GM23248 (cell line): ENCODE results near the gene BECN2. TPM values are rescaled to one million over a fixed set of nuclear protein-coding genes. Genes with fewer than 3 reads are reported as not detected.

Experiments used
- DNase-seq: peaks from one replicate; pipeline ENCODE4 v3.0.0-alpha.2; 2015
- H2AFZ ChIP-seq: fragments of 200-600 bp; sonication (generic); 2 replicates; pipeline ENCODE4 v1.6.1; 2016; ENCODE audit warnings: antibody characterized with exemption
- H3F3A ChIP-seq: fragments of 200-600 bp; sonication (generic); 2 replicates; pipeline ENCODE4 v1.6.1; 2016; ENCODE audit warnings: mild to moderate bottlenecking, antibody characterized with exemption, mixed run types; ENCODE audit not compliant: insufficient read depth
- H3K27ac ChIP-seq: fragments of 200-600 bp; sonication (generic); 2 replicates; pipeline ENCODE4 v1.5.1; 2016; ENCODE audit warnings: mild to moderate bottlenecking
- H3K27me3 ChIP-seq: fragments of 200-600 bp; sonication (generic); replicated peaks from 2 replicates; pipeline ENCODE4 v1.6.1; 2016; ENCODE audit warnings: mild to moderate bottlenecking; ENCODE audit not compliant: insufficient read depth
- H3K36me3 ChIP-seq: fragments of 200-600 bp; sonication (generic); 2 replicates; pipeline ENCODE4 v1.6.1; 2016; ENCODE audit warnings: low read depth, mild to moderate bottlenecking
- H3K4me1 ChIP-seq: fragments of 200-600 bp; sonication (generic); 2 replicates; pipeline ENCODE4 v1.6.1; 2016; ENCODE audit warnings: mild to moderate bottlenecking; ENCODE audit not compliant: insufficient read depth
- H3K4me2 ChIP-seq: fragments of 200-600 bp; sonication (generic); one replicate; pipeline ENCODE4 v1.6.1; 2016; ENCODE audit warnings: mild to moderate bottlenecking; ENCODE audit not compliant: unreplicated experiment
- H3K4me3 ChIP-seq: fragments of 200-600 bp; sonication (generic); 2 replicates; pipeline ENCODE4 v1.5.1; 2016; ENCODE audit warnings: mild to moderate bottlenecking
- H3K79me2 ChIP-seq: fragments of 200-600 bp; sonication (generic); 2 replicates; pipeline ENCODE4 v1.6.1; 2016; ENCODE audit warnings: mild to moderate bottlenecking; ENCODE audit not compliant: insufficient read depth
- H3K9ac ChIP-seq: fragments of 200-600 bp; sonication (generic); 2 replicates; pipeline ENCODE4 v1.6.1; 2016; ENCODE audit warnings: mild to moderate bottlenecking
- H3K9me2 ChIP-seq: fragments of 200-600 bp; sonication (generic); 2 replicates; pipeline ENCODE4 v1.6.1; 2016; ENCODE audit warnings: mixed run types, mild to moderate bottlenecking, moderate library complexity; ENCODE audit not compliant: insufficient read depth
- H3K9me3 ChIP-seq: fragments of 200-600 bp; sonication (generic); one replicate; pipeline ENCODE4 v1.6.1; 2017; ENCODE audit warnings: low read depth
- H4K20me1 ChIP-seq: fragments of 200-600 bp; sonication (generic); 2 replicates; pipeline ENCODE4 v1.6.0; 2016; ENCODE audit not compliant: insufficient read depth
- EZH2 ChIP-seq: fragments of 200-600 bp; sonication (generic); IDR thresholded peaks from 2 replicates; pipeline ENCODE4 v1.6.1; 2018; ENCODE audit warnings: antibody characterized with exemption, mild to moderate bottlenecking; ENCODE audit not compliant: insufficient read depth, poor library complexity, severe bottlenecking
- EZH2phosphoT487 ChIP-seq: fragments of 200-600 bp; sonication (generic); IDR thresholded peaks from 2 replicates; pipeline ENCODE4 v1.6.1; 2018; ENCODE audit warnings: antibody characterized with exemption, moderate library complexity, mild to moderate bottlenecking, low read depth; ENCODE audit not compliant: insufficient read depth
- WGBS, 2 experiments: methylation state at CpG; one replicate each; pipeline ENCODE4 v1.1.6; 2015 to 2017; ENCODE audit warnings: low lambda C conversion rate in 2 of 2, low coverage in 1 of 2; ENCODE audit errors: missing lambda C conversion rate in 2 of 2; 5-methylcytosine and 5-hydroxymethylcytosine counted together
- in situ Hi-C: fragments of 300-500 bp; cut with MboI; formaldehyde crosslinking; loops from 2 replicates; pipeline ENCODE4 v1.15.0; 2020
- polyA plus RNA-seq: library from polyadenylated mRNA; unstranded; fragments of >200 nt; fragmentation: Nextera tagmentation; extraction: Ambion mirVana; gene quantifications from 2 replicates; pipeline ENCODE4 v1.2.1, GENCODE V29; 2016
- total RNA-seq: library from RNA; depleted of rRNA; stranded (reverse); fragments of >200 nt; shearing (Covaris generic); gene quantifications from 2 replicates; pipeline ENCODE4 v1.2.3, GENCODE V29; 2014; rRNA removed

BECN2 gene, protein sequence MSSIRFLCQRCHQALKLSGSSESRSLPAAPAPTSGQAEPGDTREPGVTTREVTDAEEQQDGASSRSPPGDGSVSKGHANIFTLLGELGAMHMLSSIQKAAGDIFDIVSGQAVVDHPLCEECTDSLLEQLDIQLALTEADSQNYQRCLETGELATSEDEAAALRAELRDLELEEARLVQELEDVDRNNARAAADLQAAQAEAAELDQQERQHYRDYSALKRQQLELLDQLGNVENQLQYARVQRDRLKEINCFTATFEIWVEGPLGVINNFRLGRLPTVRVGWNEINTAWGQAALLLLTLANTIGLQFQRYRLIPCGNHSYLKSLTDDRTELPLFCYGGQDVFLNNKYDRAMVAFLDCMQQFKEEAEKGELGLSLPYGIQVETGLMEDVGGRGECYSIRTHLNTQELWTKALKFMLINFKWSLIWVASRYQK
- total RNA-seq: not detected in 2 replicates
- polyA plus RNA-seq: not detected in 2 replicates

DNA sequence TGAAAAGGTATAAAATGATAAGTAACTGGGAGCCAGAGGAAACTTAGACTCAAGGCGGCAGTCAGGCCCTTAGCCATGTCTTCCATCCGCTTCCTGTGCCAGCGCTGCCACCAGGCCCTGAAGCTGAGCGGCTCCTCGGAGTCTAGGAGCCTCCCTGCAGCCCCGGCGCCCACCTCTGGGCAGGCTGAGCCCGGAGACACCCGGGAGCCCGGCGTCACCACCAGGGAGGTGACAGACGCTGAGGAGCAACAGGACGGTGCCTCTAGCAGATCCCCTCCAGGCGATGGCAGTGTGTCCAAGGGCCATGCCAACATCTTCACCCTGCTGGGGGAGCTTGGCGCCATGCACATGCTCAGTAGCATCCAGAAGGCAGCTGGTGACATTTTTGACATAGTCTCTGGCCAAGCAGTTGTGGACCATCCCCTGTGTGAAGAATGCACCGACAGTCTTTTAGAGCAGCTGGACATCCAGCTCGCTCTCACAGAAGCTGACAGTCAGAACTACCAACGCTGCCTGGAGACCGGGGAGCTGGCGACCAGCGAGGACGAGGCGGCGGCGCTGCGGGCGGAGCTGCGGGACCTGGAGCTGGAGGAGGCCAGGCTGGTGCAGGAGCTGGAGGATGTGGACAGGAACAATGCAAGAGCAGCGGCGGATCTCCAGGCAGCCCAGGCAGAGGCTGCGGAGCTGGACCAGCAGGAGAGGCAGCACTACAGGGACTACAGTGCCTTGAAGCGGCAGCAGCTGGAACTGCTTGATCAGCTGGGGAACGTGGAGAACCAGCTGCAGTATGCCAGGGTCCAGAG, at the start of gene BECN2:
Gene BECN2 (plus strand): TSS at position 76 of the 803 bp plus-strand sequence. CDS start 0 bp downstream, at position 76.
- H2AFZ ChIP-seq: no peak within 1 kb of the TSS
- no peaks in the 10 kb centered on the region for H3K79me2 ChIP-seq
- H4K20me1 ChIP-seq: no peaks in the 10 kb centered on the region
- H3K9me2 ChIP-seq: no peaks in the 10 kb centered on the region
- H3K4me2 ChIP-seq: no peak within 1 kb of the TSS
- no peaks in the 10 kb centered on the region for H3K4me1 ChIP-seq
- H3K27ac ChIP-seq: no peak within 1 kb of the TSS
- in situ Hi-C loops: no loop called here
- no peaks in the 10 kb centered on the region for H3K9me3 ChIP-seq
- no peaks in the 10 kb centered on the region for H3F3A ChIP-seq
- TF ChIP-seq EZH2phosphoT487 (no peak), EZH2 (no peak)
- no peak within 1 kb of the TSS for H3K9ac ChIP-seq
- H3K4me3 ChIP-seq: no peak within 1 kb of the TSS
- H3K27me3 ChIP-seq: no peaks in the 10 kb centered on the region
- H3K36me3 ChIP-seq: no peaks in the 10 kb centered on the region
- DNase-seq: no peak
- WGBS, 2 experiments: 86 to 88% methylated on average over 33 of the region's 33 CpGs

GRCh38 chr1:241916196-241916595, 41.4 kb upstream of the BECN2 start:
- no peak for TF ChIP-seq EZH2
- no peak for TF ChIP-seq EZH2phosphoT487
- DNase-seq: no peak
- WGBS, 2 experiments: 96 to 99% methylated on average over 7 of the region's 7 CpGs
- H3K36me3 ChIP-seq: no peaks in the 10 kb centered on the region
- H3K9ac ChIP-seq: no peak overlapping the region
- H3K4me3 ChIP-seq: no peak overlapping the region
- H2AFZ ChIP-seq: no peak overlapping the region
- H3F3A ChIP-seq: 0 out of 2 replicates have a peak, but pooled peaks cover 7% of the 10 kb centered on the region
- H3K27ac ChIP-seq: no peak overlapping the region
- H3K9me3 ChIP-seq: no peaks in the 10 kb centered on the region
- H3K27me3 ChIP-seq: no peaks in the 10 kb centered on the region
- H3K4me1 ChIP-seq: peaks cover 8% of the 10 kb centered on the region
- in situ Hi-C loops: no loop called here
- H3K9me2 ChIP-seq: no peaks in the 10 kb centered on the region
- no peak overlapping the region for H3K4me2 ChIP-seq
- no peaks in the 10 kb centered on the region for H3K79me2 ChIP-seq
- no peaks in the 10 kb centered on the region for H4K20me1 ChIP-seq

GRCh38 chr1:241917487-241917886, 40.1 kb upstream of the BECN2 start:
- Histone ChIP-seq H3F3A (0 out of 2 replicates have a peak, but pooled peaks cover 7% of the 10 kb centered on the region), H3K4me2 (no peak overlapping the region), H3K4me3 (no peak overlapping the region), H3K79me2 (no peaks in the 10 kb centered on the region), H3K9ac (no peak overlapping the region), H4K20me1 (no peaks in the 10 kb centered on the region), H3K27ac (no peak overlapping the region), H3K9me2 (no peaks in the 10 kb centered on the region), H3K9me3 (no peaks in the 10 kb centered on the region), H3K4me1 (peaks cover 8% of the 10 kb centered on the region), H3K36me3 (no peaks in the 10 kb centered on the region), H2AFZ (no peak overlapping the region), H3K27me3 (no peaks in the 10 kb centered on the region)
- WGBS, 2 experiments: 95 to 98% methylated on average over 12 of the region's 12 CpGs
- in situ Hi-C loops: no loop called here
- no peak for DNase-seq
- no peak for TF ChIP-seq EZH2phosphoT487
- no peak for TF ChIP-seq EZH2

- no peaks in the 10 kb centered on the region for H3K27me3 ChIP-seq
- H3K4me1 ChIP-seq: peaks cover 8% of the 10 kb centered on the region
- H3K9ac ChIP-seq: peak overlapping the region; percentile 58
- H3K27ac ChIP-seq: peak overlapping the region; percentile 57
- H3F3A ChIP-seq: 0 out of 2 replicates have a peak, but pooled peaks cover 7% of the 10 kb centered on the region
- H3K79me2 ChIP-seq: no peaks in the 10 kb centered on the region
- in situ Hi-C loops: no loop called here
- TF ChIP-seq EZH2phosphoT487 (no peak), EZH2 (no peak)
- no peaks in the 10 kb centered on the region for H3K9me3 ChIP-seq
- H3K4me2 ChIP-seq: peak overlapping the region; percentile 53
- no peaks in the 10 kb centered on the region for H3K36me3 ChIP-seq
- WGBS, 2 experiments: 13 to 14% methylated on average over 5 of the region's 5 CpGs
- DNase-seq: peak; percentile 95
- H3K9me2 ChIP-seq: no peaks in the 10 kb centered on the region
- peak overlapping the region; percentile 29; the same call in 1 of the 2 replicates for H3K4me3 ChIP-seq
- no peaks in the 10 kb centered on the region for H4K20me1 ChIP-seq
- peak overlapping the region; percentile 91 for H2AFZ ChIP-seq
These were observed 38.7 kb upstream of the BECN2 start for GRCh38 chr1:241918879-241919278.
